ENCODE results near the gene PPARD. TPM values are rescaled to one million over a fixed set of nuclear protein-coding genes. Genes with fewer than 3 reads are reported as not detected.
A peak's percentile ranks its signal among the peaks of the same experiment; 100 is the strongest.

PPARD gene
- total RNA-seq, 1 donor from 2014 or later, result 26.3 TPM

- Mint-ChIP-seq H3K9me3 (no peaks in the 10 kb centered on the region), H3K4me1 (peaks cover 18% of the 10 kb centered on the region), H3K36me3 (ENCODE audit: low read depth) (no peaks in the 10 kb centered on the region), H3K4me3 (peak overlapping the region; percentile 90), H3K27me3 (ENCODE audit: low read depth) (peaks cover 19% of the 10 kb centered on the region), H3K27ac (ENCODE audit: unreplicated experiment) (peak overlapping the region; percentile 91)
- DNase-seq (ENCODE audit: low read depth, low spot score), result peak; percentile 97
- TF ChIP-seq, protein P1, sequence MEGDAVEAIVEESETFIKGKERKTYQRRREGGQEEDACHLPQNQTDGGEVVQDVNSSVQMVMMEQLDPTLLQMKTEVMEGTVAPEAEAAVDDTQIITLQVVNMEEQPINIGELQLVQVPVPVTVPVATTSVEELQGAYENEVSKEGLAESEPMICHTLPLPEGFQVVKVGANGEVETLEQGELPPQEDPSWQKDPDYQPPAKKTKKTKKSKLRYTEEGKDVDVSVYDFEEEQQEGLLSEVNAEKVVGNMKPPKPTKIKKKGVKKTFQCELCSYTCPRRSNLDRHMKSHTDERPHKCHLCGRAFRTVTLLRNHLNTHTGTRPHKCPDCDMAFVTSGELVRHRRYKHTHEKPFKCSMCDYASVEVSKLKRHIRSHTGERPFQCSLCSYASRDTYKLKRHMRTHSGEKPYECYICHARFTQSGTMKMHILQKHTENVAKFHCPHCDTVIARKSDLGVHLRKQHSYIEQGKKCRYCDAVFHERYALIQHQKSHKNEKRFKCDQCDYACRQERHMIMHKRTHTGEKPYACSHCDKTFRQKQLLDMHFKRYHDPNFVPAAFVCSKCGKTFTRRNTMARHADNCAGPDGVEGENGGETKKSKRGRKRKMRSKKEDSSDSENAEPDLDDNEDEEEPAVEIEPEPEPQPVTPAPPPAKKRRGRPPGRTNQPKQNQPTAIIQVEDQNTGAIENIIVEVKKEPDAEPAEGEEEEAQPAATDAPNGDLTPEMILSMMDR (conservative IDR thresholded peaks at IDR 0.05), result no peak
Measured at GRCh38 chr6:35318196-35319171, 23.9 kb upstream of the PPARD start.

DNA sequence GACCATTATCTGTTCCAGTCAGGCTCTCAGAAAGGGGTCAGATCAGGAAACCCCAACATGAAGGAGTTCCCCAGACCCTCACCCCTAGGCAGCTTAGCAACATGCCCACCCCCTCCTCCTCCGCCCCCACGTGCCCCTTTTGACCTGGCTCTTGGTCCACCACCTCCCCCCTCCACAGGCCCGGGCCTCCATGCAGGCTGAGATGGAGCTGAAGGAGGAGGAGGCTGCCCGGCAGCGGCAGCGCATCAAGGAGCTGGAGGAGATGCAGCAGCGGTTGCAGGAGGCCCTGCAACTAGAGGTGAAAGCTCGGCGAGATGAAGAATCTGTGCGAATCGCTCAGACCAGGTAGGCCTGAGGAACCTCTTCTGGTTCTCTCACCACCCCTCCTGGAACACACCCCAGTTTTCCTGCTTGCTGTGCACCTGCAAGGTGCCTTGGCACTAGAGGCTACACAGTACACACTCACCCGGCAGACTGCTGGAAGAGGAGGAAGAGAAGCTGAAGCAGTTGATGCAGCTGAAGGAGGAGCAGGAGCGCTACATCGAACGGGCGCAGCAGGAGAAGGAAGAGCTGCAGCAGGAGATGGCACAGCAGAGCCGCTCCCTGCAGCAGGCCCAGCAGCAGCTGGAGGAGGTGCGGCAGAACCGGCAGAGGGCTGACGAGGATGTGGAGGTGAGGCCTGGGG, 22.9 kb upstream of the PPARD start:
- Mint-ChIP-seq H3K27ac (ENCODE audit: unreplicated experiment) (no peak overlapping the region), H3K9me3 (no peaks in the 10 kb centered on the region), H3K4me3 (no peak overlapping the region), H3K4me1 (peaks cover 16% of the 10 kb centered on the region), H3K36me3 (ENCODE audit: low read depth) (no peaks in the 10 kb centered on the region), H3K27me3 (ENCODE audit: low read depth) (peaks cover 17% of the 10 kb centered on the region)
- no peak for DNase-seq (ENCODE audit: low read depth, low spot score)
- TF ChIP-seq, protein P1 (conservative IDR thresholded peaks at IDR 0.05), result no peak

GRCh38 chr6:35320031-35320410, 22.3 kb upstream of the PPARD start:
- no peak for DNase-seq (ENCODE audit: low read depth, low spot score)
- no peaks in the 10 kb centered on the region for H3K9me3 Mint-ChIP-seq
- H3K36me3 Mint-ChIP-seq (ENCODE audit: low read depth), result no peaks in the 10 kb centered on the region
- H3K4me1 Mint-ChIP-seq, result peaks cover 16% of the 10 kb centered on the region
- TF ChIP-seq, protein P1 (conservative IDR thresholded peaks at IDR 0.05), result no peak
- peaks cover 15% of the 10 kb centered on the region for H3K27me3 Mint-ChIP-seq (ENCODE audit: low read depth)
- H3K27ac Mint-ChIP-seq (ENCODE audit: unreplicated experiment), result no peak overlapping the region
- peak overlapping the region; percentile 58 for H3K4me3 Mint-ChIP-seq

DNA sequence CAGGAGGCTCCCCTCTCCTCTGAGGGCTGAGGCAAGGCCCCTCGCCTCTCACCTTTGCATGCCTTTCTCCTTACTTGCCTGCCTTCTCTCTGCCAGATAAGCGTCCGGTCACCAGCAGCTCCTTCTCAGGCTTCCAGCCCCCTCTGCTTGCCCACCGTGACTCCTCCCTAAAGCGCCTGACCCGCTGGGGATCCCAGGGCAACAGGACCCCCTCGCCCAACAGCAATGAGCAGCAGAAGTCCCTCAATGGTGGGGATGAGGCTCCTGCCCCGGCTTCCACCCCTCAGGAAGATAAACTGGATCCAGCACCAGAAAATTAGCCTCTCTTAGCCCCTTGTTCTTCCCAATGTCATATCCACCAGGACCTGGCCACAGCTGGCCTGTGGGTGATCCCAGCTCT, 21.3 kb upstream of the PPARD start:
- TF ChIP-seq, protein P1 (conservative IDR thresholded peaks at IDR 0.05), result no peak
- no peak for DNase-seq (ENCODE audit: low read depth, low spot score)
- no peak overlapping the region for H3K27ac Mint-ChIP-seq (ENCODE audit: unreplicated experiment)
- peaks cover 16% of the 10 kb centered on the region for H3K4me1 Mint-ChIP-seq
- peaks cover 14% of the 10 kb centered on the region for H3K27me3 Mint-ChIP-seq (ENCODE audit: low read depth)
- H3K4me3 Mint-ChIP-seq, result no peak overlapping the region
- H3K9me3 Mint-ChIP-seq, result no peaks in the 10 kb centered on the region
- no peaks in the 10 kb centered on the region for H3K36me3 Mint-ChIP-seq (ENCODE audit: low read depth)

GRCh38 chr6:35327349-35328027, 14.9 kb upstream of the PPARD start:
- peaks cover 5% of the 10 kb centered on the region for H3K4me1 Mint-ChIP-seq
- TF ChIP-seq, protein P1 (conservative IDR thresholded peaks at IDR 0.05), result peak; percentile 66
- H3K27ac Mint-ChIP-seq (ENCODE audit: unreplicated experiment), result no peak overlapping the region
- H3K36me3 Mint-ChIP-seq (ENCODE audit: low read depth), result peaks cover 2% of the 10 kb centered on the region
- no peak overlapping the region for H3K4me3 Mint-ChIP-seq
- no peaks in the 10 kb centered on the region for H3K9me3 Mint-ChIP-seq
- DNase-seq (ENCODE audit: low read depth, low spot score), result peak; percentile 51
- peaks cover 2% of the 10 kb centered on the region for H3K27me3 Mint-ChIP-seq (ENCODE audit: low read depth)
